ENCODE measurements around the gene CSAG1.
A peak's percentile ranks its signal among the peaks of the same experiment; 100 is the strongest.
"Not testable (repeated sequence)": the region's sequence is repeated elsewhere in the genome, so short reads cannot be mapped to it uniquely, and the experiment has no call there.

The CSAG1 gene, protein sequence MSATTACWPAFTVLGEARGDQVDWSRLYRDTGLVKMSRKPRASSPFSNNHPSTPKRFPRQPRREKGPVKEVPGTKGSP

DNA sequence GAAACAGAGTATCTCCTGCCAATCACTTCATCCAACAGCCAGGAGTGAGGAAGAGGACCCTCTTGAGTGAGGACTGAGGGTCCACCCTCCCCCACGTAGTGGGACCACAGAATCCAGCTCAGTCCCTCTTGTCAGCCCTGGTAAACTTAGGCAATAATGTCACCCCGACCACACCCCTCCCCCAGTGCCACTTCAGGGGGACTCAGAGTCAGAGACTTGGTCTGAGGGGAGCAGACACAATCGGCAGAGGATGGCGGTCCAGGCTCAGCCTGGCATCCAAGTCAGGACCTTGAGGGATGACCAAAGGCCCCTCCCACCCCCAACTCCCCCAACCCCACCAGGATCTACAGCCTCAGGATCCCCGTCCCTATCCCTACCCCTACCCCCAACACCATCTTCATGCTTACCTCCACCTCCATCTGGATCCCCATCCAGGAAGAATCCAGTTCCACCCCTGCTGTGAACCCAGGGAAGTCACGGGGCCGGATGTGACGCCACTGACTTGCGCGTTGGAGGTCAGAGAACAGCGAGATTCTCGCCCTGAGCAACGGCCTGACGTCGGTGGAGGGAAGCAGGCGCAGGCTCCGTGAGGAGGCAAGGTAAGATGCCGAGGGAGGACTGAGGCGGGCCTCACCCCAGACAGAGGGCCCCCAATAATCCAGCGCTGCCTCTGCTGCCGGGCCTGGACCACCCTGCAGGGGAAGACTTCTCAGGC, at the start of gene CSAG1, which contains the start of gene MAGEA12:
TSS of gene CSAG1 (minus strand) at position 461 of the 715 bp plus-strand sequence. CDS start 1,261 bp downstream, outside the sequence.
TSS of gene MAGEA12 (plus strand) at position 497 of the 715 bp plus-strand sequence. CDS start 2,405 bp downstream, outside the sequence.
- DNase-seq = no peak

DNA sequence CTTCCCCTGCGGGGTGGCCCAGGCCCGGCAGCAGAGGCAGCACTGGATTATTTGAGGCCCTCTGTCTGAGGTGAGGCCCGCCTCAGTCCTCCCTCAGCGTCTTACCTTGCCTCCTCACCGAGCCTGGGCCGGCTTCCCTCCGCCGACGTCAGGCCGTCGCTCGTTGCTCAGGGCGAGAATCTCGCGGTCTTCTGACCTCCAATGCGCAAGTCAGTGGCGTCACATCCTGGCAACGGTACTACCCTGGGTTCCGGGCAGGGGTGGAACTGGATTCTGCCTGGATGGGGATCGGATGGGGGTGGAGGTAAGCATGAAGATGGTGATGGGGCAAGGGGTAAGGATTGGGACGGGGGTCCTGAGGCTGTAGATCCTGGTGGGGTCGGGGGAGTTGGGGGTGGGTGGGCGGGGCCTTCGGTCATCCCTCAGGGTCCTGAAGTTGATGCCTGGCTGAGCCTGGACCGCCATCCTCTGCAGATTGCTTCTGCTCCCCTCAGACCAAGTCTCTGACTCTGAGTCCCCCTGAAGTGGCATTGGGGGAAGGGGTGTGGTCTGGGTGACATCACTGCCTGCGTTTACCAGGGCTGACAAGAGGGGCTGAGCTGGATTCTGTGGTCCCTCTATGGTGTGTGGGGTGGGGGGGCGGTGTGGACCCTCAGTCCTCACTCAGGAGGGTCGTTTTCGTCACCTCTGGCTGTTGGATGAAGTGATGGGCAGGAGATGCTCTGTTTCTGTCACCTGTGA, 36.2 kb upstream of the CSAG1 start, which contains the start of gene MAGEA6:
TSS of gene MAGEA6 (minus strand) at position 141 of the 741 bp plus-strand sequence. CDS start 2,039 bp downstream, outside the sequence.
- not testable (repeated sequence) for DNase-seq

DNA sequence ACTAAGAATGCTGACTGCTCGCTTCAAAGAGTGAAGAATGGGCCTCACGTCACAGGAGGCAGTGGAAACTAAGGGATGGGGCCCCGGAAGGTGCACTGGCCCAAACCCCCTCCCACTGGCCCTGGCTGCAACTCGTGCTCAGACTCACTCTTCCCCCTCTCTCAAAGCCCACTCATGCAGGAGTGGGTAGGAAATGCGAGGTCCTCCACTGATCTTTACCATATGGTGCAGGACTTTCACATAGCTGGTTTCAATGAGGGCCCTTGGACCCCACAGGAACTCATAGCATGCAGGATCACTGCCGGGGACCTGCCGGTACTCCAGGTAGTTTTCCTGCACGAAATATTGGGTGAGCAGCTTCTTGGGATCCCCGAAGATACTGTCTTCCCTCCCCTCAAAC, 33.0 kb upstream of the CSAG1 start:
- not testable (repeated sequence) for DNase-seq

DNA sequence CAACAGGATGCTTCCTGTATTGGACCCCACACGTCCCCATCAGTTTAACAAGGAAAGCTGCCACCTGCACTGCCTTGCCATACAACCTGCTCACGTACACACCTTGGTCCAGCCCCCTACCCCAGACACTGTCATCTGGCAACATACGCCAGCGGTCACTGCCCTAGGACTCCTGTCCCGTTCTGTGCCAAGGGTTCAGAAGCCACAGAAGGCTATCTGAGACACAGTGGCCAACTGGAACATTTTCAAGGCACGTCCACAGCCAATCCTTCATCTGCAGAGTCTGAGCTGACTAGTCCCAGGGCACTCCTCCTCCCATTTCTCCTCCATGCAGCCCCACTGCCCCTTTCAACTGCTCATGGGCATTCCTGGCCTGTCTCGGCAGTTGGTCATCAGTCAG, 28.1 kb upstream of the CSAG1 start:
- DNase-seq = not testable (repeated sequence)

DNA sequence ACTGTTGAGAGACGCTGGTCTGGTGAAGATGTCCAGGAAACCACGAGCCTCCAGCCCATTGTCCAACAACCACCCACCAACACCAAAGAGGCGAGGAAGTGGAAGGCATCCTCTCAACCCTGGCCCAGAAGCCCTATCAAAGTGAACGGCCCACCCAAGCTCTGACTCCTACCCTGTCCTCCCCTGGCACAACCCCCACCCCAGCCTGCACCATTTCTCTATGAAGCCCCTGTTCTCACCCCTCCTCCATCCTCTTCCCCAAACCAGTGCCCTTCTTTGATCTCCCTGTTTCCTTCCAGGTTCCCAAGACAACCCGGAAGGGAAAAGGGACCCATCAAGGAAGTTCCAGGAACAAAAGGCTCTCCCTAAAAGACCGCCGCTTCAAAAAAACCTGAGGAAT, 26.0 kb upstream of the CSAG1 start:
- not testable (repeated sequence) for DNase-seq

DNA sequence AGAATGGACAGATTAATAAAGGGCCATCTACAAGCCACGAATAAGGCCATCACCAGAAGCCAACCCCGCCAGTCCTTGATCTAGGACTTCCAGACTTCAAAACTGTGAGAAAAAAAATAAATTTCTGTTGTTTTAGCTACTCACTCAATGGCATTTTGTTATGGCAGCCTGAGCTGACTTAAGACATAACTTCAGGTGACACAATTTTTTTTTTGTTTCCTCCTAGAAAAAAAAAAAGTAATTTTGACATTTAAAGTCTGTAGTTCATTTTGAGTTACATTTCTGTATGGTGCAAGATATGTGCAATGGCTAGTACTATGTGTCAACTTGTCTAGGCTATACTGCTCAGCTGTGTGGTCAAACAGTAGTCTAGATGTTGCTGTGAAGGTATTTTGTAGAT, 25.4 kb upstream of the CSAG1 start, which contains the start of gene CSAG3:
TSS of gene CSAG3 (plus strand) at position 301 of the 400 bp plus-strand sequence.
- not testable (repeated sequence) for DNase-seq

DNA sequence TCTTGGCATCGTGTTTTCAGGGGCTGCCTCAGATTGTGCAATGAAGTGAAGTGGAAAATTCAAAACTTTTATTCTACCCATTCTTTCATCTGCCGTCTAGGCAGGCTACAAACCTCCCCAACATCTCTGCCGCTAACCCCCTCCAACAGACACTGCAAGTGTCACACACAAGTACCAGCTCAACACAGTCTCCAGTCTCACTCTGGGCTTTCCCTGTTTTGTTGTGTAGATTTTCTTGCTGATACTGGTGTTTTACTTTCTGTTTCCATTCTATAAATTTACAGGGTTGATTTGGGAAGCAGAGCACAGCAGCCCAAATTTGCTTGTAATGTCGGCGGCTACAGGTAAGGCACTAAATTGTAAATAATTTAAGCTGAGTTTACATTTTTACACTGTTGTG, 21.4 kb upstream of the CSAG1 start:
- DNase-seq = not testable (repeated sequence)

DNA sequence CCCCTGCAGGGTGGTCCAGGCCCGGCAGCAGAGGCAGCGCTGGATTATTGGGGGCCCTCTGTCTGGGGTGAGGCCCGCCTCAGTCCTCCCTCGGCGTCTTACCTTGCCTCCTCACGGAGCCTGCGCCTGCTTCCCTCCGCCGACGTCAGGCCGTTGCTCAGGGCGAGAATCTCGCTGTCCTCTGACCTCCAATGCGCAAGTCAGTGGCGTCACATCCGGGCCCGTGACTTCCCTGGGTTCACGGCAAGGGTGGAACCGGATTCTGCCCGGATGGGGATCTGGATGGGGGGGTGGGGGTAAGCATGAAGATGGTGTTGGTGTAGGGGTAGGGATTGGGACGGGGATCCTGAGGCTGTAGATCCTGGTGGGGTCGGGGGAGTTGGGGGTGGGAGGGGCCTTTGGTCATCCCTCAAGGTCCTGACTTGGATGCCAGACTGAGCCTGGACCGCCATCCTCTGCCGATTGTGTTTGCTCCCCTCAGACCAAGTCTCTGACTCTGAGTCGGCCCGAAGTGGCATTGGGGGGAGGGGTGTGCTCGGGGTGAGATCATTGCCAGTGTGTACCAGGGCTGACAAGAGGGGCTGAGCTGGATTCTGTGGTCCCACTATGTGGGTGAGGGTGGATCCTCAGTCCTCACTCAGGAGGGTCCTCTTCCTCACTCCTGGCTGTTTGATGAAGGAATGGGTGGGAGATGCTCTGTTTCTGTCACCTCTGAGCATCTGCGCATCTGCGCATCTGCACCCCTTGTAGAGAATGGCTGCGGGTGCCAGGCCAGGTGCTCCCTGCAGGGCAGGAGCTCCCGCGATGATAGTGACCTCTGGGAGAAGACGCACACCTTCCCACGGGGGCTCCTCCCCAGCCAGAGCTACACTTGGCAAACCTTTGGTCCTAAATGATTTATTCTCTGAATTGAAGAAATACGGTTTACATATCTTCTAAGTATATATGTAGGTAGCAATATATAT, 20.4 kb upstream of the CSAG1 start, which contains the start of gene MAGEA2:
TSS of gene MAGEA2 (minus strand) at position 157 of the 965 bp plus-strand sequence. CDS start 2,479 bp downstream, outside the sequence.
- DNase-seq = not testable (repeated sequence)

DNA sequence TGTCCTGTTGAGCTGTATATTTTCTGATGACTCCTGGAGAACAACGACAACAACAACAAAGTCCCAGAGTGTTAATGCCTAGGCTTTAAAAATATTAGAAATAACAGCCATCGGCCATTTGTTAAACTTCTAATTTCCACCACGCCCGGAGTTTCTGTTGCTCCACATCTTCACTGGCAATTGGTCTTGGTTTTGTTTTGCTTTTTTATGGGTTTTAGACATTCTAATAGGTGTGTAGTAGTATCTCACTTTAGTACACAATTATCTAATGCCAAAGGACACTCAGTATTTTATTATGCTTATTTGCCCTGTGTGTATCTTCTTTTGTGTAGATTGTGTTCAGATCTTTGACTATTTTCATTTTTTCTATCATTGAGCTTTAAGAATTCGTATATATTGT, 5.0 kb upstream of the CSAG1 start:
- DNase-seq = no peak

DNA sequence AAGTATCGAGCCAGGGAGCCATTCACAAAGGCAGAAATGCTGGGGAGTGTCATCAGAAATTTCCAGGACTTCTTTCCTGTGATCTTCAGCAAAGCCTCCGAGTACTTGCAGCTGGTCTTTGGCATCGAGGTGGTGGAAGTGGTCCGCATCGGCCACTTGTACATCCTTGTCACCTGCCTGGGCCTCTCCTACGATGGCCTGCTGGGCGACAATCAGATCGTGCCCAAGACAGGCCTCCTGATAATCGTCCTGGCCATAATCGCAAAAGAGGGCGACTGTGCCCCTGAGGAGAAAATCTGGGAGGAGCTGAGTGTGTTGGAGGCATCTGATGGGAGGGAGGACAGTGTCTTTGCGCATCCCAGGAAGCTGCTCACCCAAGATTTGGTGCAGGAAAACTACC, 3.0 kb upstream of the CSAG1 start:
- not testable (repeated sequence) for DNase-seq

DNA sequence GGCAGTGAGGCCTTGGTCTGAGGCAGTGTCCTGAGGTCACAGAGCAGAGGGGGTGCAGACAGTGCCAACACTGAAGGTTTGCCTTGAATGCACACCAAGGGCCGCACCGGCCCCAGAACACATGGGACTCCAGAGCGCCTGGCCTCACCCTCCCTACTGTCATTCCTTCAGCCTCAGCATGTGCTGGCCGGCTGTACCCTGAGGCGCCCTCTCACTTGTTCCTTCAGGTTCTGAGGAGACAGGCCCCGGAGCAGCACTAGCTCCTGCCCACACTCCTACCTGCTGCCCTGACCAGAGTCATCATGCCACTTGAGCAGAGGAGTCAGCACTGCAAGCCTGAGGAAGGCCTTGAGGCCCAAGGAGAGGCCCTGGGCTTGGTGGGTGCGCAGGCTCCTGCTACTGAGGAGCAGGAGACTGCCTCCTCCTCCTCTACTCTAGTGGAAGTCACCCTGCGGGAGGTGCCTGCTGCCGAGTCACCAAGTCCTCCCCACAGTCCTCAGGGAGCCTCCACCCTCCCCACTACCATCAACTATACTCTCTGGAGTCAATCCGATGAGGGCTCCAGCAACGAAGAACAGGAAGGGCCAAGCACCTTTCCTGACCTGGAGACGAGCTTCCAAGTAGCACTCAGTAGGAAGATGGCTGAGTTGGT, 2.5 kb upstream of the CSAG1 start:
- no peak for DNase-seq

DNA sequence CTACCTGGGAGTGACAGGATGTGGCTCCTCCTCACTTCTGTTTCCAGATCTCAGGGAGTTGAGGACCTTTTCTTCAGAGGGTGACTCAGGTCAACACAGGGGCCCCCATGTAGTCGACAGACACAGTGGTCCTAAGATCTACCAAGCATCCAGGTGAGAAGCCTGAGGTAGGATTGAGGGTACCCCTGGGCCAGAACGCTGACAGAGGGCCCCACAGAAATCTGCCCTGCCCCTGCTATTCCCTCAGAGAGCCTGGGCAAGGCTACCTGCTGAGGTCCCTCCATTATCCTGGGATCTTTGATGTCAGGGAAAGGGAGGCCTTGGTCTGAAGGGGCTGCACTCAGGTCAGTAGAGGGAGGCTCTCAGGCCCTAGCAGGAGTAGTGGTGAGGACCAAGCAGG, 1.6 kb upstream of the CSAG1 start:
- no peak for DNase-seq

DNA sequence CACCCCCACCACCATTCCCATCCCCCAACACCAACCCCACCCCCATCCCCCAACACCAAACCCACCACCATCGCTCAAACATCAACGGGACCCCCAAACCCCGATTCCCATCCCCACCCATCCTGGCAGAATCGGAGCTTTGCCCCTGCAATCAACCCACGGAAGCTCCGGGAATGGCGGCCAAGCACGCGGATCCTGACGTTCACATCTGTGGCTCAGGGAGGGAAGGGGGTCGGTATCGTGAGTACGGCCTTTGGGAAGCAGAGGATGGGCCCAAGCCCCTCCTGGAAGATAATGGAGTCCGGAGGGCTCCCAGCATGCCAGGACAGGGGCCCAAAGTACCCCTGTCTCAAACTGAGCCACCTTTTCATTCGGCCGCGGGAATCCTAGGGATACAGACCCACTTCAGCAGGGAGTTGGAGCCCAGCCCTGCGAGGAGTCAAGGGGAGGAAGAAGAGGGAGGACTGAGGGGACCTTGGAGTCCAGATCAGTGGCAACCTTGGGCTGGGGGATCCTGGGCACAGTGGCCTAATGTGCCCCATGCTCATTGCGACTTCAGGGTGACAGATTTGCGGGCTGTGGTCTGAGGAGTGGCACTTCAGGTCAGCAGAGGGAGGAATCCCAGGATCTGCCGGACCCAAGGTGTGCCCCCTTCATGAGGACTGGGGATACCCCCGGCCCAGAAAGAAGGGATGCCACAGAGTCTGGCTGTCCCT, 780 bp upstream of the CSAG1 start:
- DNase-seq = not testable (repeated sequence)

DNA sequence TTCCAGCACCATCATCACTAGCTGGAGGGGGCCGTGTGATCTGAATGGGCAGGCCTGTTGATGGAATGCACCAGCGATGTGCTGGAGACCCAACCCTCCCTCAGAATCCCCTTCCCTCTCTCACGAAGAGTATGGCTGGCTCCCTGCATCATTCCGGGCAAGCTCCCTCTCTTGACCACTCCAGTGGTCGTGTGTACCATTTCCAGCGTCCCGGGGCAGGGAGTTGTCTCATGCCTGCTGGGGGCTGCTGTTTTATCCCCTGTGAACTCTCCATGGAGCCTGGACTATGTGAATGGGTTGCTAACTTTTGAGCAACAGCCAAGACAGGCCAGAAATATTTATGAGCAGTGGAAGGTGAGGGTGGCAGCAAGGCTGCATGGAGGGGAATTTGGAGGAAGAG, 8.1 kb downstream of the CSAG1 start:
- no peak for DNase-seq

DNA sequence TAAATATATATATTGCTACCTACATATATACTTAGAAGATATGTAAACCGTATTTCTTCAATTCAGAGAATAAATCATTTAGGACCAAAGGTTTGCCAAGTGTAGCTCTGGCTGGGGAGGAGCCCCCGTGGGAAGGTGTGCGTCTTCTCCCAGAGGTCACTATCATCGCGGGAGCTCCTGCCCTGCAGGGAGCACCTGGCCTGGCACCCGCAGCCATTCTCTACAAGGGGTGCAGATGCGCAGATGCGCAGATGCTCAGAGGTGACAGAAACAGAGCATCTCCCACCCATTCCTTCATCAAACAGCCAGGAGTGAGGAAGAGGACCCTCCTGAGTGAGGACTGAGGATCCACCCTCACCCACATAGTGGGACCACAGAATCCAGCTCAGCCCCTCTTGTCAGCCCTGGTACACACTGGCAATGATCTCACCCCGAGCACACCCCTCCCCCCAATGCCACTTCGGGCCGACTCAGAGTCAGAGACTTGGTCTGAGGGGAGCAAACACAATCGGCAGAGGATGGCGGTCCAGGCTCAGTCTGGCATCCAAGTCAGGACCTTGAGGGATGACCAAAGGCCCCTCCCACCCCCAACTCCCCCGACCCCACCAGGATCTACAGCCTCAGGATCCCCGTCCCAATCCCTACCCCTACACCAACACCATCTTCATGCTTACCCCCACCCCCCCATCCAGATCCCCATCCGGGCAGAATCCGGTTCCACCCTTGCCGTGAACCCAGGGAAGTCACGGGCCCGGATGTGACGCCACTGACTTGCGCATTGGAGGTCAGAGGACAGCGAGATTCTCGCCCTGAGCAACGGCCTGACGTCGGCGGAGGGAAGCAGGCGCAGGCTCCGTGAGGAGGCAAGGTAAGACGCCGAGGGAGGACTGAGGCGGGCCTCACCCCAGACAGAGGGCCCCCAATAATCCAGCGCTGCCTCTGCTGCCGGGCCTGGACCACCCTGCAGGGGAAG, 19.4 kb downstream of the CSAG1 start, which contains the start of gene MAGEA2B:
TSS of gene MAGEA2B (plus strand) at position 814 of the 973 bp plus-strand sequence. CDS start 2,479 bp downstream, outside the sequence.
- DNase-seq = not testable (repeated sequence)

DNA sequence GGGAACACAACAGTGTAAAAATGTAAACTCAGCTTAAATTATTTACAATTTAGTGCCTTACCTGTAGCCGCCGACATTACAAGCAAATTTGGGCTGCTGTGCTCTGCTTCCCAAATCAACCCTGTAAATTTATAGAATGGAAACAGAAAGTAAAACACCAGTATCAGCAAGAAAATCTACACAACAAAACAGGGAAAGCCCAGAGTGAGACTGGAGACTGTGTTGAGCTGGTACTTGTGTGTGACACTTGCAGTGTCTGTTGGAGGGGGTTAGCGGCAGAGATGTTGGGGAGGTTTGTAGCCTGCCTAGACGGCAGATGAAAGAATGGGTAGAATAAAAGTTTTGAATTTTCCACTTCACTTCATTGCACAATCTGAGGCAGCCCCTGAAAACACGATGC, 20.3 kb downstream of the CSAG1 start:
- DNase-seq = not testable (repeated sequence)

DNA sequence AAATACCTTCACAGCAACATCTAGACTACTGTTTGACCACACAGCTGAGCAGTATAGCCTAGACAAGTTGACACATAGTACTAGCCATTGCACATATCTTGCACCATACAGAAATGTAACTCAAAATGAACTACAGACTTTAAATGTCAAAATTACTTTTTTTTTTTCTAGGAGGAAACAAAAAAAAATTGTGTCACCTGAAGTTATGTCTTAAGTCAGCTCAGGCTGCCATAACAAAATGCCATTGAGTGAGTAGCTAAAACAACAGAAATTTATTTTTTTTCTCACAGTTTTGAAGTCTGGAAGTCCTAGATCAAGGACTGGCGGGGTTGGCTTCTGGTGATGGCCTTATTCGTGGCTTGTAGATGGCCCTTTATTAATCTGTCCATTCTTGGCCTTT, 24.3 kb downstream of the CSAG1 start, which contains the start of gene CSAG2:
TSS of gene CSAG2 (minus strand) at position 101 of the 400 bp plus-strand sequence. CDS start 161 bp downstream, outside the sequence.
- not testable (repeated sequence) for DNase-seq

DNA sequence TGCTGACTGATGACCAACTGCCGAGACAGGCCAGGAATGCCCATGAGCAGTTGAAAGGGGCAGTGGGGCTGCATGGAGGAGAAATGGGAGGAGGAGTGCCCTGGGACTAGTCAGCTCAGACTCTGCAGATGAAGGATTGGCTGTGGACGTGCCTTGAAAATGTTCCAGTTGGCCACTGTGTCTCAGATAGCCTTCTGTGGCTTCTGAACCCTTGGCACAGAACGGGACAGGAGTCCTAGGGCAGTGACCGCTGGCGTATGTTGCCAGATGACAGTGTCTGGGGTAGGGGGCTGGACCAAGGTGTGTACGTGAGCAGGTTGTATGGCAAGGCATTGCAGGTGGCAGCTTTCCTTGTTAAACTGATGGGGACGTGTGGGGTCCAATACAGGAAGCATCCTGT, 27.0 kb downstream of the CSAG1 start:
- DNase-seq = not testable (repeated sequence)

DNA sequence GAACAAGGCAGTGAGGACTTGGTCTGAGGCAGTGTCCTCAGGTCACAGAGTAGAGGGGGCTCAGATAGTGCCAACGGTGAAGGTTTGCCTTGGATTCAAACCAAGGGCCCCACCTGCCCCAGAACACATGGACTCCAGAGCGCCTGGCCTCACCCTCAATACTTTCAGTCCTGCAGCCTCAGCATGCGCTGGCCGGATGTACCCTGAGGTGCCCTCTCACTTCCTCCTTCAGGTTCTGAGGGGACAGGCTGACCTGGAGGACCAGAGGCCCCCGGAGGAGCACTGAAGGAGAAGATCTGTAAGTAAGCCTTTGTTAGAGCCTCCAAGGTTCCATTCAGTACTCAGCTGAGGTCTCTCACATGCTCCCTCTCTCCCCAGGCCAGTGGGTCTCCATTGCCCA, 33.1 kb downstream of the CSAG1 start:
- peak in 1 of 2 donors; percentile 8 for DNase-seq

Measured in CD4-positive, alpha-beta T cell treated with Interleukin-4 for 1 hour (primary cell).